ENCODE measurements around the gene CHPF2. TPM values are rescaled to one million over a fixed set of nuclear protein-coding genes. Genes with fewer than 3 reads are reported as not detected.
A peak's percentile ranks its signal among the peaks of the same experiment; 100 is the strongest.

The CHPF2 gene
- total RNA-seq, 2 donors from 2014 or later: 40.2 to 72.9 TPM

GRCh38 chr7:151226560-151226874 lies 5.8 kb upstream of the CHPF2 start:
- H3K9me3 ChIP-seq: no peaks in the 10 kb centered on the region
- peaks cover 7 to 12% of the 10 kb centered on the region in 2 donors for H3K36me3 ChIP-seq
- intact Hi-C loops (cut with DNase I): no loop called here
- H3K27ac ChIP-seq: peak overlapping the region; percentile 9 to 53
- H3K27me3 ChIP-seq (replicated peaks; ENCODE audit: insufficient read depth): no peaks in the 10 kb centered on the region
- H3K4me3 ChIP-seq: peak overlapping the region; percentile 55 to 72
- peaks cover 6% of the 10 kb centered on the region for H3K4me1 ChIP-seq (replicated peaks)
- no peak for TF ChIP-seq POLR2AphosphoS5 (IDR thresholded peaks at IDR 0.05)
- WGBS: 0% methylated on average over 15 of the region's 15 CpGs
- DNase-seq (ENCODE audit: low spot score): no peak

- TF ChIP-seq CTCF (IDR thresholded peaks at IDR 0.05) (peak in 1 of 4 experiments; percentile 30), POLR2A (IDR thresholded peaks at IDR 0.05) (no peak), POLR2AphosphoS5 (IDR thresholded peaks at IDR 0.05) (peak; percentile 99)
- WGBS: under 1% methylated on average over 66 of the region's 68 CpGs
These were observed 5.2 kb upstream of the CHPF2 start, which contains the start of gene ABCF2 for GRCh38 chr7:151226875-151227782. Gene ABCF2 (minus strand): TSS chr7:151227205. CDS start chr7:151226458, 747 bp downstream.

GRCh38 chr7:151228024-151228866 lies 4.0 kb upstream of the CHPF2 start:
- intact Hi-C loops (cut with DNase I): no loop called here
- peaks cover 5 to 8% of the 10 kb centered on the region in 2 donors for H3K36me3 ChIP-seq
- peaks cover 6% of the 10 kb centered on the region for H3K4me1 ChIP-seq (replicated peaks)
- peak overlapping the region; percentile 63 for H3K27ac ChIP-seq
- DNase-seq (ENCODE audit: low spot score): no peak
- no peaks in the 10 kb centered on the region for H3K27me3 ChIP-seq (replicated peaks; ENCODE audit: insufficient read depth)
- H3K9me3 ChIP-seq: no peaks in the 10 kb centered on the region
- 64% methylated on average over 10 of the region's 10 CpGs for WGBS
- TF ChIP-seq CTCF (IDR thresholded peaks at IDR 0.05) (no peak), POLR2AphosphoS5 (IDR thresholded peaks at IDR 0.05) (no peak), POLR2A (IDR thresholded peaks at IDR 0.05) (no peak)
- peak overlapping the region; percentile 55 to 72 for H3K4me3 ChIP-seq

More at GRCh38 chr7:151226875-151227782, 5.2 kb upstream of the CHPF2 start, which contains the start of gene ABCF2:
- peak within 1 kb of the TSS; percentile 55 to 72 for H3K4me3 ChIP-seq
- H3K36me3 ChIP-seq: peaks cover 7 to 11% of the 10 kb centered on the region in 2 donors
- intact Hi-C loops (cut with DNase I): no loop called here
- H3K4me1 ChIP-seq (replicated peaks): peaks cover 6% of the 10 kb centered on the region
- peak within 1 kb of the TSS; percentile 63 for H3K27ac ChIP-seq
- H3K9me3 ChIP-seq: no peaks in the 10 kb centered on the region
- no peaks in the 10 kb centered on the region for H3K27me3 ChIP-seq (replicated peaks; ENCODE audit: insufficient read depth)
- peak; percentile 99 for DNase-seq (ENCODE audit: low spot score)

GRCh38 chr7:151229249-151229648 lies 3.0 kb upstream of the CHPF2 start:
- Histone ChIP-seq H3K4me1 (replicated peaks) (peaks cover 9% of the 10 kb centered on the region), H3K4me3 (no peak overlapping the region), H3K27me3 (replicated peaks; ENCODE audit: insufficient read depth) (no peaks in the 10 kb centered on the region), H3K27ac (no peak overlapping the region), H3K9me3 (no peaks in the 10 kb centered on the region), H3K36me3 (peaks cover 0 to 3% of the 10 kb centered on the region in 2 donors)
- intact Hi-C loops (cut with DNase I): no loop called here
- no peak for TF ChIP-seq POLR2A (IDR thresholded peaks at IDR 0.05)
- TF ChIP-seq CTCF (IDR thresholded peaks at IDR 0.05): no peak
- no peak for TF ChIP-seq POLR2AphosphoS5 (IDR thresholded peaks at IDR 0.05)
- 89% methylated on average over 10 of the region's 10 CpGs for WGBS
- no peak for DNase-seq (ENCODE audit: low spot score)

- Histone ChIP-seq H3K4me1 (replicated peaks) (peaks cover 5% of the 10 kb centered on the region), H3K36me3 (no peaks in the 10 kb centered on the region), H3K9me3 (no peaks in the 10 kb centered on the region), H3K27ac (no peak overlapping the region), H3K27me3 (replicated peaks; ENCODE audit: insufficient read depth) (no peaks in the 10 kb centered on the region), H3K4me3 (no peak overlapping the region)
- TF ChIP-seq POLR2A (IDR thresholded peaks at IDR 0.05): no peak
- TF ChIP-seq CTCF (IDR thresholded peaks at IDR 0.05): no peak
- TF ChIP-seq POLR2AphosphoS5 (IDR thresholded peaks at IDR 0.05): no peak
- WGBS: 61% methylated on average over 1 of the region's 1 CpG
- no peak for DNase-seq (ENCODE audit: low spot score)
- intact Hi-C loops (cut with DNase I): no loop called here
These were observed 1.2 kb upstream of the CHPF2 start for GRCh38 chr7:151231080-151231479.

Data from prostate gland (tissue), 2 donors.